ENCODE data around the gene NCSTN.

NCSTN gene

GRCh38 chr1:160328184-160328583 lies 15.0 kb upstream of the NCSTN start:
- H3K4me3 ChIP-seq (ENCODE audit: low read depth, low read length) = no peak overlapping the region
- in situ Hi-C loops (cut with HindIII; ENCODE audit: low pct_ligation_motif_present, low sequenced_read_pairs) = loop anchor here (5.0 kb wide), 1 partner anchor 36 kb away; no protein-coding TSS in a partner anchor
- TF ChIP-seq CTCF (IDR thresholded peaks at IDR 0.05; ENCODE audit: low read depth, low read length, missing control alignments) = no peak
- H3K36me3 ChIP-seq (replicated peaks) = peaks cover 96% of the 10 kb centered on the region
- no peaks in the 10 kb centered on the region for H3K27me3 ChIP-seq (replicated peaks)
- DNase-seq = no peak
- H3K27ac ChIP-seq = no peak overlapping the region

GRCh38 chr1:160330119-160330518 lies 13.1 kb upstream of the NCSTN start:
- no peak for DNase-seq
- no peak overlapping the region for H3K27ac ChIP-seq
- H3K36me3 ChIP-seq (replicated peaks) = peaks cover 97% of the 10 kb centered on the region
- H3K4me3 ChIP-seq (ENCODE audit: low read depth, low read length) = no peak overlapping the region
- no peak for TF ChIP-seq CTCF (IDR thresholded peaks at IDR 0.05; ENCODE audit: low read depth, low read length, missing control alignments)
- in situ Hi-C loops (cut with HindIII; ENCODE audit: low pct_ligation_motif_present, low sequenced_read_pairs) = no loop called here
- H3K27me3 ChIP-seq (replicated peaks) = no peaks in the 10 kb centered on the region

GRCh38 chr1:160332516-160332915 lies 10.7 kb upstream of the NCSTN start:
- no peak overlapping the region for H3K4me3 ChIP-seq (ENCODE audit: low read depth, low read length)
- no peak for TF ChIP-seq CTCF (IDR thresholded peaks at IDR 0.05; ENCODE audit: low read depth, low read length, missing control alignments)
- no peak for DNase-seq
- peaks cover 94% of the 10 kb centered on the region for H3K36me3 ChIP-seq (replicated peaks)
- in situ Hi-C loops (cut with HindIII; ENCODE audit: low pct_ligation_motif_present, low sequenced_read_pairs) = no loop called here
- no peak overlapping the region for H3K27ac ChIP-seq
- H3K27me3 ChIP-seq (replicated peaks) = no peaks in the 10 kb centered on the region

GRCh38 chr1:160338580-160338979 lies 4.6 kb upstream of the NCSTN start:
- Histone ChIP-seq H3K27ac (no peak overlapping the region), H3K27me3 (replicated peaks) (no peaks in the 10 kb centered on the region), H3K4me3 (ENCODE audit: low read depth, low read length) (no peak overlapping the region), H3K36me3 (replicated peaks) (peaks cover 58% of the 10 kb centered on the region)
- DNase-seq = no peak
- in situ Hi-C loops (cut with HindIII; ENCODE audit: low pct_ligation_motif_present, low sequenced_read_pairs) = no loop called here
- TF ChIP-seq CTCF (IDR thresholded peaks at IDR 0.05; ENCODE audit: low read depth, low read length, missing control alignments) = no peak

- no peak for TF ChIP-seq CTCF (IDR thresholded peaks at IDR 0.05; ENCODE audit: low read depth, low read length, missing control alignments)
- Histone ChIP-seq H3K36me3 (replicated peaks) (peaks cover 45% of the 10 kb centered on the region), H3K4me3 (ENCODE audit: low read depth, low read length) (no peak overlapping the region), H3K27me3 (replicated peaks) (no peaks in the 10 kb centered on the region), H3K27ac (no peak overlapping the region)
- no peak for DNase-seq
- in situ Hi-C loops (cut with HindIII; ENCODE audit: low pct_ligation_motif_present, low sequenced_read_pairs) = no loop called here
Measured at GRCh38 chr1:160340146-160340545, 3.0 kb upstream of the NCSTN start.

GRCh38 chr1:160340866-160341265 lies 2.3 kb upstream of the NCSTN start:
- Histone ChIP-seq H3K27ac (no peak overlapping the region), H3K36me3 (replicated peaks) (peaks cover 42% of the 10 kb centered on the region), H3K4me3 (ENCODE audit: low read depth, low read length) (peak overlapping the region; percentile 94), H3K27me3 (replicated peaks) (no peaks in the 10 kb centered on the region)
- TF ChIP-seq CTCF (IDR thresholded peaks at IDR 0.05; ENCODE audit: low read depth, low read length, missing control alignments) = no peak
- DNase-seq = no peak
- in situ Hi-C loops (cut with HindIII; ENCODE audit: low pct_ligation_motif_present, low sequenced_read_pairs) = no loop called here
